Neural cell (in vitro differentiated cells): Measurements from ENCODE around the gene RAB27A.

Experiments used
- EP300 ChIP-seq: fragments of 450-650 bp; conservative IDR thresholded peaks from 2 replicates; pipeline ENCODE4 v1.6.1; 2014; ENCODE audit warnings: antibody characterized with exemption, mild to moderate bottlenecking, moderate library complexity; ENCODE audit not compliant: poor library complexity, severe bottlenecking
- EZH2 ChIP-seq: fragments of 200-600, 300-800 bp; shearing (Covaris generic), sonication (generic); IDR thresholded peaks from 2 replicates; pipeline ENCODE4 v1.6.1; 2014; ENCODE audit warnings: antibody characterized with exemption, low read length, borderline replicate concordance, mild to moderate bottlenecking; ENCODE audit not compliant: insufficient read depth, poor library complexity, severe bottlenecking
- MXI1 ChIP-seq: fragments of 450-650 bp; conservative IDR thresholded peaks from 2 replicates; pipeline ENCODE4 v1.6.1; 2014; ENCODE audit warnings: antibody characterized with exemption, mild to moderate bottlenecking; ENCODE audit not compliant: poor library complexity, severe bottlenecking
- POLR2AphosphoS5 ChIP-seq: IDR thresholded peaks from 2 replicates; pipeline ENCODE4 v1.6.1; 2012
- RAD21 ChIP-seq: fragments of 450-650 bp; conservative IDR thresholded peaks from 2 replicates; pipeline ENCODE4 v1.6.1; 2014; ENCODE audit warnings: antibody characterized with exemption, mild to moderate bottlenecking, moderate library complexity
- SMC3 ChIP-seq: fragments of 450-650 bp; conservative IDR thresholded peaks from 2 replicates; pipeline ENCODE4 v1.6.1; 2014; ENCODE audit warnings: antibody characterized with exemption, mild to moderate bottlenecking, moderate library complexity; ENCODE audit not compliant: poor library complexity
- TF ChIP-seq, protein P1 (sequence below): fragments of 450-650 bp; IDR thresholded peaks from 2 replicates; pipeline ENCODE4 v1.5.1; 2014; ENCODE audit warnings: antibody characterized with exemption, mild to moderate bottlenecking, moderate library complexity; ENCODE audit not compliant: poor library complexity, severe bottlenecking
- TF ChIP-seq, protein P2 (sequence below): IDR thresholded peaks from 2 replicates; pipeline ENCODE4 v1.6.1; 2012; ENCODE audit warnings: borderline replicate concordance

DNA sequence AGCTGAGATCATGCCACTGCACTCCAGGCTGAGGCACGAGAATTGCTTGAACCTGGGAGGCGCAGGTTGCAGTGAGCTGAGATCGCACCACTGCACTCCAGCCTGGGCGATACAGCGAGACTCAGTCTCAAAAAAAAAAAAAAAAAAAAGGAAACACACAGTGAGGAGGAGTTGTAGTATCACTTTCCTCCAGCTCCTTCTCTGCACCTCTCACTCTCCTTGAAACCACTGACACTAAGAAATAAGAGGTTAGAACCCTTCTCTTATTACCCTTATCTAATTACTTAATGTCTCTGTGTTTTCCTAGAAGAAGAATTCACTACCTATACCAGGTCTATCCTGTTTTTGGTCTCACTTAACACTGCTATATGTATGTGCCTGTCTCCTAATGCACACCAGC lies 31.7 kb downstream of the RAB27A start:
- TF ChIP-seq EZH2 (no peak), POLR2AphosphoS5 (no peak), SMC3 (no peak), RAD21 (no peak), MXI1 (no peak), EP300 (no peak)
- TF ChIP-seq, protein P1, sequence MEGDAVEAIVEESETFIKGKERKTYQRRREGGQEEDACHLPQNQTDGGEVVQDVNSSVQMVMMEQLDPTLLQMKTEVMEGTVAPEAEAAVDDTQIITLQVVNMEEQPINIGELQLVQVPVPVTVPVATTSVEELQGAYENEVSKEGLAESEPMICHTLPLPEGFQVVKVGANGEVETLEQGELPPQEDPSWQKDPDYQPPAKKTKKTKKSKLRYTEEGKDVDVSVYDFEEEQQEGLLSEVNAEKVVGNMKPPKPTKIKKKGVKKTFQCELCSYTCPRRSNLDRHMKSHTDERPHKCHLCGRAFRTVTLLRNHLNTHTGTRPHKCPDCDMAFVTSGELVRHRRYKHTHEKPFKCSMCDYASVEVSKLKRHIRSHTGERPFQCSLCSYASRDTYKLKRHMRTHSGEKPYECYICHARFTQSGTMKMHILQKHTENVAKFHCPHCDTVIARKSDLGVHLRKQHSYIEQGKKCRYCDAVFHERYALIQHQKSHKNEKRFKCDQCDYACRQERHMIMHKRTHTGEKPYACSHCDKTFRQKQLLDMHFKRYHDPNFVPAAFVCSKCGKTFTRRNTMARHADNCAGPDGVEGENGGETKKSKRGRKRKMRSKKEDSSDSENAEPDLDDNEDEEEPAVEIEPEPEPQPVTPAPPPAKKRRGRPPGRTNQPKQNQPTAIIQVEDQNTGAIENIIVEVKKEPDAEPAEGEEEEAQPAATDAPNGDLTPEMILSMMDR: no peak
- TF ChIP-seq, protein P2, sequence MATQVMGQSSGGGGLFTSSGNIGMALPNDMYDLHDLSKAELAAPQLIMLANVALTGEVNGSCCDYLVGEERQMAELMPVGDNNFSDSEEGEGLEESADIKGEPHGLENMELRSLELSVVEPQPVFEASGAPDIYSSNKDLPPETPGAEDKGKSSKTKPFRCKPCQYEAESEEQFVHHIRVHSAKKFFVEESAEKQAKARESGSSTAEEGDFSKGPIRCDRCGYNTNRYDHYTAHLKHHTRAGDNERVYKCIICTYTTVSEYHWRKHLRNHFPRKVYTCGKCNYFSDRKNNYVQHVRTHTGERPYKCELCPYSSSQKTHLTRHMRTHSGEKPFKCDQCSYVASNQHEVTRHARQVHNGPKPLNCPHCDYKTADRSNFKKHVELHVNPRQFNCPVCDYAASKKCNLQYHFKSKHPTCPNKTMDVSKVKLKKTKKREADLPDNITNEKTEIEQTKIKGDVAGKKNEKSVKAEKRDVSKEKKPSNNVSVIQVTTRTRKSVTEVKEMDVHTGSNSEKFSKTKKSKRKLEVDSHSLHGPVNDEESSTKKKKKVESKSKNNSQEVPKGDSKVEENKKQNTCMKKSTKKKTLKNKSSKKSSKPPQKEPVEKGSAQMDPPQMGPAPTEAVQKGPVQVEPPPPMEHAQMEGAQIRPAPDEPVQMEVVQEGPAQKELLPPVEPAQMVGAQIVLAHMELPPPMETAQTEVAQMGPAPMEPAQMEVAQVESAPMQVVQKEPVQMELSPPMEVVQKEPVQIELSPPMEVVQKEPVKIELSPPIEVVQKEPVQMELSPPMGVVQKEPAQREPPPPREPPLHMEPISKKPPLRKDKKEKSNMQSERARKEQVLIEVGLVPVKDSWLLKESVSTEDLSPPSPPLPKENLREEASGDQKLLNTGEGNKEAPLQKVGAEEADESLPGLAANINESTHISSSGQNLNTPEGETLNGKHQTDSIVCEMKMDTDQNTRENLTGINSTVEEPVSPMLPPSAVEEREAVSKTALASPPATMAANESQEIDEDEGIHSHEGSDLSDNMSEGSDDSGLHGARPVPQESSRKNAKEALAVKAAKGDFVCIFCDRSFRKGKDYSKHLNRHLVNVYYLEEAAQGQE: no peak
